Measurements from ENCODE around the gene COTL1. TPM values are rescaled to one million over a fixed set of nuclear protein-coding genes. Genes with fewer than 3 reads are reported as not detected.

Gene COTL1
- total RNA-seq, 1 experiment from 2014 or later = 408 TPM

DNA sequence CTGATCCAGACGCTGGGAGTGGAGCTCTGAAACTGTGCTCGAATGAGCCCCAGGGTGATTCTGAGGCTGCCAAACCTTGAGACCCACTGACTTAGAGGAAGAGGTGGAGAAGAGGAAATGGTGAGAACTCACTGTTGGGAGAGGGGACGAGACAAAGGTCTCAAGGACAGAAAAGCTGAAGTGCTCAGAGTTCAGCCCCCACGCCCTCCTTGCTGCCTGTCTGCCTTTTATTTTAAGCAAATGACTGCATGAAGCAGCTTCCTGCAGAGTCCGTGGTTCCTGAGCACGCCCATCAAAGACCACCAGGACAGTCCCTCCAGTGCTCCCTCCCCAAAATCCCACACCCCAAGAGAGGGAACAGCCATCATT lies 20.4 kb downstream of the COTL1 start:
- Histone ChIP-seq H3K27ac (ENCODE audit: low read length) (no peak overlapping the region), H4K20me1 (ENCODE audit: low read length) (peaks cover 60% of the 10 kb centered on the region), H3K36me3 (ENCODE audit: low read depth, low read length) (peaks cover 45% of the 10 kb centered on the region), H2AFZ (ENCODE audit: low read length) (no peak overlapping the region), H3K9ac (ENCODE audit: low read length) (no peak overlapping the region), H3K4me3 (ENCODE audit: low read length) (no peak overlapping the region), H3K9me3 (ENCODE audit: low read length) (no peaks in the 10 kb centered on the region), H3K9me2 (replicated peaks; ENCODE audit: low read length) (no peaks in the 10 kb centered on the region), H3K79me2 (ENCODE audit: low read length) (peaks cover 94% of the 10 kb centered on the region), H3F3A (ENCODE audit: low read length, unreplicated experiment) (no peaks in the 10 kb centered on the region), H3K4me1 (ENCODE audit: insufficient read depth, low read length) (peaks cover 10% of the 10 kb centered on the region), H3K27me3 (ENCODE audit: low read length) (no peaks in the 10 kb centered on the region), H3K4me2 (ENCODE audit: low read length) (no peak overlapping the region)
- intact Hi-C loops (cut with micrococcal nuclease) = no loop called here
- no peak for DNase-seq
- ATAC-seq = no peak
- ChIA-PET CTCF (no interaction called here), POLR2A (ENCODE audit: unreplicated experiment) (no interaction called here)
- TF ChIP-seq EZH2 (IDR thresholded peaks at IDR 0.05; ENCODE audit: low read length, unreplicated experiment) = no peak
- TF ChIP-seq, protein P1, sequence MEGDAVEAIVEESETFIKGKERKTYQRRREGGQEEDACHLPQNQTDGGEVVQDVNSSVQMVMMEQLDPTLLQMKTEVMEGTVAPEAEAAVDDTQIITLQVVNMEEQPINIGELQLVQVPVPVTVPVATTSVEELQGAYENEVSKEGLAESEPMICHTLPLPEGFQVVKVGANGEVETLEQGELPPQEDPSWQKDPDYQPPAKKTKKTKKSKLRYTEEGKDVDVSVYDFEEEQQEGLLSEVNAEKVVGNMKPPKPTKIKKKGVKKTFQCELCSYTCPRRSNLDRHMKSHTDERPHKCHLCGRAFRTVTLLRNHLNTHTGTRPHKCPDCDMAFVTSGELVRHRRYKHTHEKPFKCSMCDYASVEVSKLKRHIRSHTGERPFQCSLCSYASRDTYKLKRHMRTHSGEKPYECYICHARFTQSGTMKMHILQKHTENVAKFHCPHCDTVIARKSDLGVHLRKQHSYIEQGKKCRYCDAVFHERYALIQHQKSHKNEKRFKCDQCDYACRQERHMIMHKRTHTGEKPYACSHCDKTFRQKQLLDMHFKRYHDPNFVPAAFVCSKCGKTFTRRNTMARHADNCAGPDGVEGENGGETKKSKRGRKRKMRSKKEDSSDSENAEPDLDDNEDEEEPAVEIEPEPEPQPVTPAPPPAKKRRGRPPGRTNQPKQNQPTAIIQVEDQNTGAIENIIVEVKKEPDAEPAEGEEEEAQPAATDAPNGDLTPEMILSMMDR (conservative IDR thresholded peaks at IDR 0.05; ENCODE audit: low read depth, low read length) = no peak
- TF ChIP-seq EZH2phosphoT487 (IDR thresholded peaks at IDR 0.05; ENCODE audit: borderline replicate concordance, low read length) = no peak
- no TSS peak for BruUV-seq (replicated peaks)

DNA sequence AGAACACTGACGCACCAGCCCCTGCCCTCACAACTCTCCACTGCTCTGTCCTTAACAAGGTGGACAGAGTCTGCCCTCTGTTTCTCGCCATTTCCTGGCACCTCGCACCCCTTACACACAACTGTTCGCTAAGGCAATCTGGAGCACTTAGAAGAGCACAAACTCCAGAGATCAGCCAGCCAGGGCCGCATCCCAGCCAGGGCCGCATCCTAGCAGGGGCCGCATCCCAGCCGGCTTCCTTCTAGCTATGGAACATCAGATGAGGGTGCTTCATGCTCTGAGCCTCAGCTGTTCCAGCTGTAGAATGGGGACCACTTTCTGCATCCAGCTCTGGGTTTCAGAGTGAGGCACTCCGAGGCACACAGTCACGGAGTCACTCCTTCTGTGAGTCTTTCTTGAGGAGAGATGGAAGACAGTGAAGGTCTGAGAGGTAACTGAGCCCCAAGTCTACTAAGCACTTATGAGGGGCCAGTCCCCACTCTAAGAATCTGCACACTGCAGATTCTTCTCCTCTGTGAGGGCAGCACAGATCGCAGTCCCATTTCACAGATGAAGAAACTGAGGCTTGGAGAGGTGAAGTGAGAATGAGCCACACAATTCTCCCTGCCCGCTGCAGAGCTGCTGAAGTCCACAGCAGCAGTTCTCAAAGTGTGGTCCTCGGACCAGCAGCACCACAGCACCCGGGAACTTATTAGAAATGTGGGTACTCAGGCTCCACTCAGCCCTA lies 20.9 kb downstream of the COTL1 start:
- intact Hi-C loops (cut with micrococcal nuclease) = no loop called here
- TF ChIP-seq EZH2phosphoT487 (IDR thresholded peaks at IDR 0.05; ENCODE audit: borderline replicate concordance, low read length) = no peak
- TF ChIP-seq, protein P1 (conservative IDR thresholded peaks at IDR 0.05; ENCODE audit: low read depth, low read length) = no peak
- TF ChIP-seq EZH2 (IDR thresholded peaks at IDR 0.05; ENCODE audit: low read length, unreplicated experiment) = no peak
- Histone ChIP-seq H3K36me3 (ENCODE audit: low read depth, low read length) (peaks cover 48% of the 10 kb centered on the region), H3F3A (ENCODE audit: low read length, unreplicated experiment) (no peaks in the 10 kb centered on the region), H3K9ac (ENCODE audit: low read length) (no peak overlapping the region), H3K4me3 (ENCODE audit: low read length) (no peak overlapping the region), H2AFZ (ENCODE audit: low read length) (no peak overlapping the region), H4K20me1 (ENCODE audit: low read length) (peaks cover 62% of the 10 kb centered on the region; the same call in 1 of the 2 replicates), H3K4me2 (ENCODE audit: low read length) (no peak overlapping the region), H3K27me3 (ENCODE audit: low read length) (no peaks in the 10 kb centered on the region), H3K9me3 (ENCODE audit: low read length) (no peaks in the 10 kb centered on the region), H3K9me2 (replicated peaks; ENCODE audit: low read length) (no peaks in the 10 kb centered on the region), H3K4me1 (ENCODE audit: insufficient read depth, low read length) (peaks cover 6% of the 10 kb centered on the region), H3K79me2 (ENCODE audit: low read length) (peaks cover 94% of the 10 kb centered on the region), H3K27ac (ENCODE audit: low read length) (no peak overlapping the region)
- ATAC-seq = no peak
- CTCF ChIA-PET = no interaction called here
- POLR2A ChIA-PET (ENCODE audit: unreplicated experiment) = no interaction called here
- no TSS peak for BruUV-seq (replicated peaks)
- no peak for DNase-seq

DNA sequence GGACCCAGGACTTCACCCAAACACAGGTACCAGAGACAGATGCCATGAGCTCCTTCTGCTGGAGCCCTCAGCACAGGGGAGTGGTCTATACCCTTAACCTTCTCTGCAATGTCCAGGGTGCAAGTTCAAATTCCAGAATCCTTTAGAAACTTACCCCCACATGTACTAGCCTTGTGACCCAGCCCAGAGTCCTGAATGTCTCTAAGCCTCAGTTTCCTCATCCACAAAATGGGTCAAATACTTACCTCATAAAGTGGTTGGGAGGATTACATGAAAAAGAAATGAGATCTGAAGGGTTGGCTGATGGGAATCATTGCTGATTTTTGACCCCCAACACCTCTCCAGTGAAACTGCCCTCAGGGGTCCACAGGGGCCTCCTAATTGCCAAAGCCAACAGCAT lies 21.7 kb downstream of the COTL1 start:
- peaks cover 44% of the 10 kb centered on the region for H3K36me3 ChIP-seq (ENCODE audit: low read depth, low read length)
- H3K4me2 ChIP-seq (ENCODE audit: low read length) = no peak overlapping the region
- ATAC-seq = no peak
- BruUV-seq (replicated peaks) = no TSS peak
- no peaks in the 10 kb centered on the region for H3K4me1 ChIP-seq (ENCODE audit: insufficient read depth, low read length)
- no peak overlapping the region for H3K27ac ChIP-seq (ENCODE audit: low read length)
- POLR2A ChIA-PET (ENCODE audit: unreplicated experiment) = no interaction called here
- peaks cover 88% of the 10 kb centered on the region for H3K79me2 ChIP-seq (ENCODE audit: low read length)
- no peak overlapping the region for H3K4me3 ChIP-seq (ENCODE audit: low read length)
- intact Hi-C loops (cut with micrococcal nuclease) = no loop called here
- H4K20me1 ChIP-seq (ENCODE audit: low read length) = peaks cover 56% of the 10 kb centered on the region; the same call in 1 of the 2 replicates
- CTCF ChIA-PET = no interaction called here
- no peaks in the 10 kb centered on the region for H3K27me3 ChIP-seq (ENCODE audit: low read length)
- no peaks in the 10 kb centered on the region for H3K9me3 ChIP-seq (ENCODE audit: low read length)
- H3K9me2 ChIP-seq (replicated peaks; ENCODE audit: low read length) = no peaks in the 10 kb centered on the region
- no peaks in the 10 kb centered on the region for H3F3A ChIP-seq (ENCODE audit: low read length, unreplicated experiment)
- no peak for TF ChIP-seq EZH2phosphoT487 (IDR thresholded peaks at IDR 0.05; ENCODE audit: borderline replicate concordance, low read length)
- TF ChIP-seq, protein P1 (conservative IDR thresholded peaks at IDR 0.05; ENCODE audit: low read depth, low read length) = no peak
- no peak for TF ChIP-seq EZH2 (IDR thresholded peaks at IDR 0.05; ENCODE audit: low read length, unreplicated experiment)
- DNase-seq = no peak
- no peak overlapping the region for H3K9ac ChIP-seq (ENCODE audit: low read length)
- no peak overlapping the region for H2AFZ ChIP-seq (ENCODE audit: low read length)
